ENCODE results near the gene ANK3. TPM values are rescaled to one million over a fixed set of nuclear protein-coding genes. Genes with fewer than 3 reads are reported as not detected.

Gene ANK3
- total and polyA plus RNA-seq, 7 donors: 11.6 to 170 (median 94.2) TPM

DNA sequence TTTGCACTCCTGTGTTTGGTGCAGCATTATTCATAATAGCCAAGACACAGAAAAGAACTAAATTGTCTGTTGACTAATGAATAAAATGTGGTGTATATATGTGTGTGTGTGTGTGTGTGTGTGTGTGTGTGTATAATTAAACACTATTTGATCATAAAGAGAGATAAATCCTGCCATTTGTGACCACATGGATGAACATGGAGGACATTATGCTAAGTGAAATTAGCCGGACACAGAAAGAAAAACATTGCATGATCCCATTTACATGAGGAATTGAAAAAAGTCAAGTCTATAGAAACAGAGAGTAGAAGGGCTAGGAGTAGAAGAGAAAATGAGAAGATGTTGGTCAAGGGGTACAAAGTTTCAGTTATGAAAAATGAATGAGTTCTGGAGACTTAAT, 85.9 kb downstream of the ANK3 start:
- 90 to 94% (median 93%) methylated on average over 1 of the region's 1 CpG for WGBS, 3 donors
- H3K4me1 ChIP-seq: peaks cover 6% of the 10 kb centered on the region
- intact Hi-C loops (cut with DNase I): no loop called here
- H3K27me3 ChIP-seq (ENCODE audit: insufficient read depth in 3 of 3, low read length in 2 of 3): no peaks in the 10 kb centered on the region
- no peak for DNase-seq
- no peaks in the 10 kb centered on the region for H3K9me3 ChIP-seq
- H3K4me3 ChIP-seq: no peak overlapping the region
- H3K36me3 ChIP-seq (ENCODE audit: insufficient read depth in 1 of 2, low read depth in 1 of 2): no peaks in the 10 kb centered on the region
- no peak for ATAC-seq
- H3K27ac ChIP-seq: no peak overlapping the region
- TF ChIP-seq, protein P1, sequence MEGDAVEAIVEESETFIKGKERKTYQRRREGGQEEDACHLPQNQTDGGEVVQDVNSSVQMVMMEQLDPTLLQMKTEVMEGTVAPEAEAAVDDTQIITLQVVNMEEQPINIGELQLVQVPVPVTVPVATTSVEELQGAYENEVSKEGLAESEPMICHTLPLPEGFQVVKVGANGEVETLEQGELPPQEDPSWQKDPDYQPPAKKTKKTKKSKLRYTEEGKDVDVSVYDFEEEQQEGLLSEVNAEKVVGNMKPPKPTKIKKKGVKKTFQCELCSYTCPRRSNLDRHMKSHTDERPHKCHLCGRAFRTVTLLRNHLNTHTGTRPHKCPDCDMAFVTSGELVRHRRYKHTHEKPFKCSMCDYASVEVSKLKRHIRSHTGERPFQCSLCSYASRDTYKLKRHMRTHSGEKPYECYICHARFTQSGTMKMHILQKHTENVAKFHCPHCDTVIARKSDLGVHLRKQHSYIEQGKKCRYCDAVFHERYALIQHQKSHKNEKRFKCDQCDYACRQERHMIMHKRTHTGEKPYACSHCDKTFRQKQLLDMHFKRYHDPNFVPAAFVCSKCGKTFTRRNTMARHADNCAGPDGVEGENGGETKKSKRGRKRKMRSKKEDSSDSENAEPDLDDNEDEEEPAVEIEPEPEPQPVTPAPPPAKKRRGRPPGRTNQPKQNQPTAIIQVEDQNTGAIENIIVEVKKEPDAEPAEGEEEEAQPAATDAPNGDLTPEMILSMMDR (IDR thresholded peaks at IDR 0.05): no peak

DNA sequence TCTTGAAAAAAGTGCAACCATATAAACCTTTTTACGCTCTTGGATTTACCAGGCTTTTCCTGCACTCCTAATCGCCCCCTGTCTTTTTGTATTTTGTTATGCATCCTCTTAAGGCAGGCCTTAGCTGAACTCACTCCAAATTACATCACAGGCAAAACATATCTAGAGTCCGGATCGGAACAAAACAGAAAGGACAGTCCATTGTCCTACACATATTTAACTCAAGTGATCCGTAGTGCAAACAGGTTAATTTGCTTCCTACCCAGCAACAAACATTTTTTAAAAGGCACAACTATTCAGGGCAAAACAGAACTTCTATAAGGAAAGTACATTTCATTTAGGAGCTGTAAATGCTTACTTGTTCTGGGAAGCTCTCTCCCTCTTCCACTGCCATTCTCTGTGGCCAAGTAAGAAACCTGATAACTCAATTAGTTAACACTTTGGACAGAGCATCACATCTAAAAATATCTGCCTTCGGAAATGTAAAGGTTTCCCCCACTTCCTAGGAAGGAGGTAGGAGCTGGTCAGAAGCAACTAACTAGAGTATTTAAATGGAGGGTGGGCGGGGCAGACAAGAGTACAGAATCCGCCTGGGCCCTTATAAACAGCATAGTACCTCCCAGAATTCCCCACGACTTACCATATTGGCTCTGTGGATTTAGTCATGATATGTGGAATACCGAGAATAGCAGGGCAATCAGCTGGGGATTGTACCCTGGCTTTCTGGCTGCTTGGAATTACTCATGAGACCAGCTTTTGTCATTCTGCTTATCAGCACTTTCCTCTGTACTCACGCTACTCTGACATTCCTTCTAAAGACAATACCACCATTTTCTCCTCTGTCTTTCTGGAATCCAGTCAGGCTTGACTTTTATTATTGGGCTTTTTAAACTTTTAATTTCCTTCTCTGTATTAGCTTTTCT, 89.5 kb downstream of the ANK3 start:
- H3K9me3 ChIP-seq: no peaks in the 10 kb centered on the region
- 19 to 30% (median 24%) methylated on average over 11 of the region's 11 CpGs for WGBS, 3 donors
- DNase-seq (no peak), ATAC-seq (peak; percentile 59 to 89 (median 80))
- H3K27me3 ChIP-seq (ENCODE audit: insufficient read depth in 3 of 3, low read length in 2 of 3): no peaks in the 10 kb centered on the region
- TF ChIP-seq, protein P1 (IDR thresholded peaks at IDR 0.05): no peak
- no peaks in the 10 kb centered on the region for H3K36me3 ChIP-seq (ENCODE audit: insufficient read depth in 1 of 2, low read depth in 1 of 2)
- intact Hi-C loops (cut with DNase I): no loop called here
- H3K4me3 ChIP-seq: peak overlapping the region; percentile 63
- H3K4me1 ChIP-seq: peaks cover 6% of the 10 kb centered on the region
- H3K27ac ChIP-seq: peak overlapping the region; percentile 64

DNA sequence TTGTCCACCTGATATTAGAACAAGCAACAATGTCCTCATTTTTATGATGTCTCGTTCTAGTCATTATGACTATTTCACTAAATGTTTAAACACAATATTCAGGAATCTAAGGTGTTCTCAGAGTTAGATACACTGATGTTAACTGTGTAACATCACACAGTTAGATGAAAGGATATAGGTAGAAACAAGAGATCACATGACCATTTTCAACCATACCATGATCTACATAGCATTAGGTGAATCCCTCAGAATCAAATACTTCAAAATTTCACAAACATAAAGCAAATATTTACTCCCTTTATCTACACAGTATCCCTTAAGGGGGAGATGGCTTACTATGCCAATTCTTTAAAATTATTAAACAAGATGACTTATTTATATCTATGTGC, 90.3 kb downstream of the ANK3 start:
- Histone ChIP-seq H3K4me3 (peak overlapping the region; percentile 63), H3K27ac (no peak overlapping the region), H3K36me3 (ENCODE audit: insufficient read depth in 1 of 2, low read depth in 1 of 2) (no peaks in the 10 kb centered on the region), H3K4me1 (peaks cover 6% of the 10 kb centered on the region), H3K27me3 (ENCODE audit: insufficient read depth in 3 of 3, low read length in 2 of 3) (no peaks in the 10 kb centered on the region), H3K9me3 (no peaks in the 10 kb centered on the region)
- 80 to 90% (median 83%) methylated on average over 1 of the region's 1 CpG for WGBS, 3 donors
- TF ChIP-seq, protein P1 (IDR thresholded peaks at IDR 0.05): no peak
- intact Hi-C loops (cut with DNase I): no loop called here
- no peak for DNase-seq
- ATAC-seq: no peak

DNA sequence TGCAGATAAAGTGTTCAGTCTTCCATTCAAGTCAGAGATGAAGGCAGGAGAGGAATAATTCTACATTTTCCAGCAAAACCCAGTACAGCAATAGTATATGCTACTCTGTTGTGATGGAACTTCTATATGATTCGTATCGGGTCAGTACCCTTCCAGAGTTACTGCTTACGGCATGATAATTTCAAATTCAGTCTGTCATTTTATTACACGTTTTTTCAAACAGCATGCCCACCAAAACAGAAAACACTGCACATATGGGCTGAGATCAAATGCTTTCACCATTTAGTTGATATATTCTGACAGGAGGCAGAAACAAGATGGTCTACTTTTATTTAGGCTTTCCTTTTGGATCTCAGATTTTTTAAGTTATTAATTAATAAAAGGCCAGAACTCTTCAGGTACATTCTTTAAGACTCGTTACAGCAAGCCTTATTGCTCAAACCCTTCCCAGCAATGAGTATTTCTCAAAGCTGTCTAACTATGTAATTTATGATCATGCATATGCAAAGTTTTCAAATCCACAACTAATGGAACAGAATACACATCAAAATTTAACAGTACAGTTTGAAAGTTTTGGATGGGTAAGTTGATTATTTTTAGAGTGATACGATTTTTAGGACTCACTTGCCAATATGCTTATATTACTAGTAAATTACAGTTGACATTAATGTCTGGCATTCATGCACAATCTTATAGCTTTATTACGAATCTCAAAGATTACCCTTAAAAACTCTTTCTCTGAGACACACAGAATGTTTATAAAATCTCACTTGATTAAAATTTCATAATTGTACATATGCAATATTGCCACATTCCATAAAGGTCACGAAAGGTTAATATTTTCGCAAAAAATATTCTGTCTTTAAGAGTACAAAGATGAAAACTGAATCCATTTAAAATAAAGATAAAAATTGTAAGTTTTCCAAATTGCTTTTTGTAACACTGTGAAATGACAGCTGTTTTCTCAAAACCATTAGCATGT, 91.0 kb downstream of the ANK3 start:
- intact Hi-C loops (cut with DNase I): no loop called here
- ATAC-seq (no peak), DNase-seq (no peak)
- peaks cover 6% of the 10 kb centered on the region for H3K4me1 ChIP-seq
- H3K4me3 ChIP-seq: no peak overlapping the region
- no peaks in the 10 kb centered on the region for H3K9me3 ChIP-seq
- WGBS, 3 donors: 77 to 87% (median 79%) methylated on average over 9 of the region's 9 CpGs
- H3K27ac ChIP-seq: no peak overlapping the region
- no peaks in the 10 kb centered on the region for H3K27me3 ChIP-seq (ENCODE audit: insufficient read depth in 3 of 3, low read length in 2 of 3)
- H3K36me3 ChIP-seq (ENCODE audit: insufficient read depth in 1 of 2, low read depth in 1 of 2): no peaks in the 10 kb centered on the region
- TF ChIP-seq, protein P1 (IDR thresholded peaks at IDR 0.05): no peak

Measured in psoas muscle (tissue), 8 donors.